Hepatic stellate cell (primary cell): ENCODE measurements around the gene PNLIP.

Experiments
- DNase-seq: peaks from one replicate; pipeline ENCODE4 v3.0.0; 2011; ENCODE audit warnings: low spot score

PNLIP gene

DNA sequence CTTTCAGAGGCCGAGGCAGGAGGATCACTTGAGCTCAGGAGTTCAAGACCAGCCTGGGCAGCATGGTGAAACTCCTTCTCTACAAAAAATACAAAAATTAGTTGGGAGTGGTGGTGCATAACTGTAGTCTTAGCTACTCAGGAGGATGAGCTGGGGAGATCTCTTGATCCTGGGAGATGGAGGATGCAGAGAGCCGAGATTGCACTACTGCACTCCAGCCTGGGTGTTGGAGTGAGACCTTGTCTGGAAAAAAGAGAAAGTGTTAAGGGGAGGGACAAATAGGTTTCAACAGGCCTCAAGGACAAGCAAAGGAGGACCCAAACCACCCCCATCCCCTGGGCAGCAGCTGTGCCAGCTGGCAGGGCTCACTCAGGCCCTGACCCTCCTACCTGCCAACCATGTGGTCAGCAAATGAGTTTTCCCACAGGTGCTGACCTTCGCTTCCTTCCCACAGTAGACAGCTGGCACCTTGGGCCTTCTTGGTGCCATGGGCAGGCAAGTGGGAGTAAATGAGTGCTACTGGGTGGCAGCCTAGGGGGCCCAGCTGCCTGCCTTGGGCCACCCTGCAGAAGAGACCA lies 69.6 kb downstream of the PNLIP start:
- DNase-seq, result no peak
